ENCODE results near the gene RBMS3. TPM values are rescaled to one million over a fixed set of nuclear protein-coding genes. Genes with fewer than 3 reads are reported as not detected.

RBMS3 gene
- total RNA-seq, 1 experiment from 2014 or later, result 8.7 TPM

- TF ChIP-seq EMX1 (CRISPR knock-in tag; IDR thresholded peaks at IDR 0.05) (no peak), AFF4 (CRISPR knock-in tag; IDR thresholded peaks at IDR 0.05; ENCODE audit: borderline replicate concordance) (no peak)
These were observed 295.8 kb downstream of the RBMS3 start (continued) for GRCh38 chr3:29576675-29577074.

GRCh38 chr3:29577250-29577649 lies 296.4 kb downstream of the RBMS3 start:
- H3K4me3 Mint-ChIP-seq, result no peak overlapping the region
- ChIA-PET CTCF (no interaction called here), POLR2A (no interaction called here)
- H3K27ac Mint-ChIP-seq, result no peak overlapping the region
- H3K27me3 Mint-ChIP-seq (ENCODE audit: low read depth), result no peaks in the 10 kb centered on the region; the same call in 1 of the 2 replicates
- ATAC-seq, result no peak
- no peaks in the 10 kb centered on the region for H3K4me1 Mint-ChIP-seq
- no peak for DNase-seq (ENCODE audit: low spot score)
- no peaks in the 10 kb centered on the region for H3K36me3 Mint-ChIP-seq
- H3K9me3 Mint-ChIP-seq, result peaks cover 6% of the 10 kb centered on the region
- TF ChIP-seq ZNF423 (CRISPR knock-in tag; IDR thresholded peaks at IDR 0.05) (no peak), SMAD3 (CRISPR knock-in tag; IDR thresholded peaks at IDR 0.05; ENCODE audit: borderline replicate concordance) (no peak)

GRCh38 chr3:29581311-29581710 lies 300.4 kb downstream of the RBMS3 start:
- H3K27ac Mint-ChIP-seq, result no peak overlapping the region
- TF ChIP-seq GABPB1 (CRISPR knock-in tag; IDR thresholded peaks at IDR 0.05) (no peak), ELF4 (CRISPR knock-in tag; IDR thresholded peaks at IDR 0.05; ENCODE audit: low read depth) (no peak), ZNF263 (CRISPR knock-in tag; IDR thresholded peaks at IDR 0.05; ENCODE audit: low read depth) (no peak), FOXP1 (CRISPR knock-in tag; IDR thresholded peaks at IDR 0.05; ENCODE audit: borderline replicate concordance) (no peak), ATF6 (CRISPR knock-in tag; IDR thresholded peaks at IDR 0.05) (no peak), KAT7 (CRISPR knock-in tag; IDR thresholded peaks at IDR 0.05; ENCODE audit: borderline replicate concordance) (no peak), MXD4 (CRISPR knock-in tag; IDR thresholded peaks at IDR 0.05; ENCODE audit: borderline replicate concordance) (no peak), JUN (CRISPR knock-in tag; IDR thresholded peaks at IDR 0.05) (no peak), GRHL2 (CRISPR knock-in tag; IDR thresholded peaks at IDR 0.05; ENCODE audit: insufficient replicate concordance, severe bottlenecking) (no peak), ZNF512 (CRISPR knock-in tag; IDR thresholded peaks at IDR 0.05; ENCODE audit: borderline replicate concordance) (no peak)
- ChIA-PET POLR2A (no interaction called here), CTCF (no interaction called here)
- no peaks in the 10 kb centered on the region; the same call in 1 of the 2 replicates for H3K9me3 Mint-ChIP-seq
- DNase-seq (ENCODE audit: low spot score) (no peak), ATAC-seq (no peak)
- H3K4me1 Mint-ChIP-seq, result no peaks in the 10 kb centered on the region
- no peak overlapping the region for H3K4me3 Mint-ChIP-seq
- H3K36me3 Mint-ChIP-seq, result no peaks in the 10 kb centered on the region
- H3K27me3 Mint-ChIP-seq (ENCODE audit: low read depth), result no peaks in the 10 kb centered on the region

- Mint-ChIP-seq H3K4me3 (no peak overlapping the region), H3K9me3 (no peaks in the 10 kb centered on the region; the same call in 1 of the 2 replicates), H3K27ac (no peak overlapping the region), H3K4me1 (no peaks in the 10 kb centered on the region), H3K27me3 (ENCODE audit: low read depth) (no peaks in the 10 kb centered on the region), H3K36me3 (no peaks in the 10 kb centered on the region)
- ChIA-PET POLR2A (no interaction called here), CTCF (no interaction called here)
- DNase-seq (ENCODE audit: low spot score), result no peak
- ATAC-seq, result no peak
- TF ChIP-seq MXD4 (CRISPR knock-in tag; IDR thresholded peaks at IDR 0.05; ENCODE audit: borderline replicate concordance), result no peak
- TF ChIP-seq HMGA2 (CRISPR knock-in tag; IDR thresholded peaks at IDR 0.05), result no peak
- no peak for TF ChIP-seq NR3C1 (CRISPR knock-in tag; conservative IDR thresholded peaks at IDR 0.05; ENCODE audit: low read depth)
- no peak for TF ChIP-seq JAZF1 (CRISPR knock-in tag; IDR thresholded peaks at IDR 0.05)
- TF ChIP-seq ESRRA (CRISPR knock-in tag; IDR thresholded peaks at IDR 0.05; ENCODE audit: borderline replicate concordance), result no peak
- TF ChIP-seq ZNF423 (CRISPR knock-in tag; IDR thresholded peaks at IDR 0.05), result no peak
- no peak for TF ChIP-seq CBFB (CRISPR knock-in tag; IDR thresholded peaks at IDR 0.05; ENCODE audit: low read depth)
- no peak for TF ChIP-seq OVOL2 (CRISPR knock-in tag; IDR thresholded peaks at IDR 0.05; ENCODE audit: borderline replicate concordance)
- no peak for TF ChIP-seq NFE2L1 (CRISPR knock-in tag; IDR thresholded peaks at IDR 0.05)
- no peak for TF ChIP-seq ZNF263 (CRISPR knock-in tag; IDR thresholded peaks at IDR 0.05; ENCODE audit: low read depth)
- no peak for TF ChIP-seq NFATC4 (CRISPR knock-in tag; IDR thresholded peaks at IDR 0.05)
- TF ChIP-seq ERG (CRISPR knock-in tag; IDR thresholded peaks at IDR 0.05), result no peak
These were observed 301.4 kb downstream of the RBMS3 start for GRCh38 chr3:29582273-29582672.

All from WTC11 (cell line).